IgD-negative memory B cell (primary cell): ENCODE data around the gene ZFP36L2. TPM values are rescaled to one million over a fixed set of nuclear protein-coding genes. Genes with fewer than 3 reads are reported as not detected.
A peak's percentile ranks its signal among the peaks of the same experiment; 100 is the strongest.
"Not testable (repeated sequence)": the region's sequence is repeated elsewhere in the genome, so short reads cannot be mapped to it uniquely, and the experiment has no call there.

Experiments used
- H3K27ac Mint-ChIP-seq, 3 donors: one replicate each; pipeline ENCODE4 v1.8.0; 2020 to 2022; ENCODE audit warnings: mild to moderate bottlenecking in 3 of 3, mixed read lengths in 3 of 3, moderate library complexity in 1 of 3
- H3K27me3 Mint-ChIP-seq: one replicate; pipeline ENCODE4 v1.8.0; 2021; ENCODE audit warnings: mixed read lengths
- H3K36me3 Mint-ChIP-seq: one replicate; pipeline ENCODE4 v1.8.0; 2020; ENCODE audit warnings: mild to moderate bottlenecking, mixed read lengths
- H3K4me1 Mint-ChIP-seq, 3 donors: one replicate each; pipeline ENCODE4 v1.8.0; 2020 to 2022; ENCODE audit warnings: mixed read lengths in 3 of 3, mild to moderate bottlenecking in 1 of 3
- H3K4me3 Mint-ChIP-seq, 4 donors: one replicate each; pipeline ENCODE4 v1.8.0; 2020 to 2022; ENCODE audit warnings: mild to moderate bottlenecking in 4 of 4, mixed read lengths in 4 of 4, moderate library complexity in 3 of 4
- H3K9me3 Mint-ChIP-seq, 3 donors: one replicate each; pipeline ENCODE4 v1.8.0; 2020 to 2021; ENCODE audit warnings: mixed read lengths in 3 of 3, mild to moderate bottlenecking in 1 of 3
- polyA plus RNA-seq: library from polyadenylated mRNA; unstranded; fragments of 300-500 nt; fragmentation: Illumina TruSeq; gene quantifications from one replicate; pipeline ENCODE4 v1.2.3, GENCODE V29; 2021

ZFP36L2 gene
- polyA plus RNA-seq, 1 donor from 2014 or later: 249 TPM

DNA sequence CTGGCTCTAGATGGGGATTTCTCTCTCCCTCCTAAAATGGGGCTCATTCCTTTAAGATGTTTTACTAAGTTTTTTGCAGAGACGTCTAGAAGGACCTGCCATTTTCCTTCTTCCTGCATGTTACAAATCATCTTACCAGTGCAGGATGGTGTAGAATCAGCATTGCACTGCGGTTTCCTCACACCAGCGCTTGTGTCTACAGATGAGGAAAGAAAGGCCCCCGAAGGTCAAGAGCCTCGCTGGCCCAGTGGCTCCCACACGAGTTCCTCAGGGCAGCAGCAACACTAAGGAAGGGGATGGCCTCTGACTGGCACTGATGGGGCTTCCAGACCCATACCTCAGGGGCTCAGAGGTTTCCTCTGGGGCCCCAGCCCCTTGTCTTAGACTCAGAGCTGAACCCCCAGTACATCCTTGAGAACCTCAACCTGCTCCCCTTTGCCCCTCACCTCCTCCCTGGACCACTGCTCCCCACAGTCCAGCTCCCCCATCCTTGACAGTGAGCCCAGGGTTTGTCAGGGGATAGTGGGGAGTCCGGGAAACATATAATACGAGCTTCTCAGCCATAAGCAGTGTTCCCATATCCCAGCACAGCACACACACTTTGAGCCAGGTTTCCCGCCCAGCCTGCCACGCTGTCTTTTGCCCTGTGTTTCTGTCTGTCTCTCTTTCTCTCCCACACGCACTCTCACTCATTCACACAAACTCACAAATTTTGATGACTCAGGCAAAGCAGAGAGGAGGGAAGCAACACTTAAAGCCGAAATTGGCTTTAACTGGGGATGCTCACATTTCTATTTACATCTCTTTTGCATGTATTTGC, 29.4 kb downstream of the ZFP36L2 start:
- Mint-ChIP-seq H3K9me3 (no peaks in the 10 kb centered on the region), H3K27ac (peak overlapping the region; percentile 9 to 80 (median 24)), H3K36me3 (peaks cover 2% of the 10 kb centered on the region), H3K27me3 (peaks cover 3% of the 10 kb centered on the region), H3K4me3 (peak overlapping the region; percentile 41 to 76 (median 54)), H3K4me1 (peaks cover 25 to 37% (median 31%) of the 10 kb centered on the region in 3 donors)

DNA sequence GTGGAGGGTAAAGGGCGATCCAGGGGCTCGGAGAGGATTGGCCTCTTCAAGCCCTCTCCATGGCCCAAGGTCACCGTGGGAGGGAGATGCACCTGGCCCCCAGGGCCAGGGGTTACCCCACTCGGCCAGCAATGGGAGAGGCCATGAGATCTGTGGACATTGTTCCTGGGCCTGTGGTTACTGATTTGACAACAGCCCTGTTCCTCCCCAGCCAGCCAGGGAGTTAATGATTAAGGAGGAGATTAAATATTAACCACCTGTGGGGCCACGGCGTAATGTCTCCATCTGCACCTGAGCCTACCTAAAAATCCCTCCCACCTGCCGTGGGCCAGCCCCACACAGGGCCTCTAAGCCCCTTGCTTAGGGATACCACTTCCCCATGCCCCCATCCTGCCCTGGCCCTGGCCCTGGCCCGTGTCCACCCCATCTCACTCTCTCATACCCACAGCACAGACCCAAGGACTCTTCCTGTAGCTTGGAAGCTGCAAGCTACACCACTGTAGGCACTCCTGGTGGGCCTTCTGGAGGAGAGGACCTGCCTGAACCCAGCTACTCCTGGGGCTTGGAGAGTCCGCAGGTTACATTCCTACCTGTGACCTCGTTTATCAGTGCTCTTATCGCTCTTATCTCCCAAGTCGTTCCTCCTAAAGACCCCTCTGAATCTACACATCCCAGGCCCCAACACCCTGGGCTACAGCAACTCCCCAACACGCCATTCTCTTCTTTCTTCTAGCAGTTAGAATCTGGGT, 32.1 kb downstream of the ZFP36L2 start:
- Mint-ChIP-seq H3K4me1 (peaks cover 27 to 42% (median 33%) of the 10 kb centered on the region in 3 donors), H3K4me3 (peak overlapping the region; percentile 44 to 90 (median 78)), H3K36me3 (peaks cover 2% of the 10 kb centered on the region), H3K9me3 (no peaks in the 10 kb centered on the region), H3K27me3 (peaks cover 3% of the 10 kb centered on the region), H3K27ac (peak overlapping the region; percentile 85 to 93 (median 89))

DNA sequence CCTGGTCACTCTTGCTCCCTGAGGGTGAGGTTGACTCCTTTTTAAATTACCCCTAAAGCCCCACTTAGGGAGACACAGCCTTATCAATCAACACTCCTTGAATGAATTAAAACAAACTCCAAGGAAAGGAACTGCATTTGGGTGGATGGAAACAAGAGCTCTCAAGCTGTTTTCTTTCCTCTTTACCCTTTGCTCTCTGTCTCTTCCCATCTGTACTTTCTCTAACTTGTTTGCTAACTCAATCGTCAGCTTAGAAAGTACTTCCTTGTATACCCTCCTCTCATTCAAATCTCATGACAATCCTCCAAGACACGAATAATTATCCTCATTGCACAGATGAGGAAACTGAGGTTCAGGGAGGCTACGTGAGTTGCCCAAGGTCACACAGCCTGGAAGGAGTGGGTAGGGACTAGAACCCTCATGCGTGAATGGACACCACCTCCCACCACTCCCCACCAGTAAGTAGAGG, 32.7 kb downstream of the ZFP36L2 start:
- peaks cover 27 to 42% (median 33%) of the 10 kb centered on the region in 3 donors for H3K4me1 Mint-ChIP-seq
- no peaks in the 10 kb centered on the region for H3K9me3 Mint-ChIP-seq
- peak overlapping the region; percentile 85 to 93 (median 89) for H3K27ac Mint-ChIP-seq
- peaks cover 3% of the 10 kb centered on the region for H3K27me3 Mint-ChIP-seq
- peaks cover 2% of the 10 kb centered on the region for H3K36me3 Mint-ChIP-seq
- peak overlapping the region in 2 of 4 donors; percentile 17 to 70 for H3K4me3 Mint-ChIP-seq

DNA sequence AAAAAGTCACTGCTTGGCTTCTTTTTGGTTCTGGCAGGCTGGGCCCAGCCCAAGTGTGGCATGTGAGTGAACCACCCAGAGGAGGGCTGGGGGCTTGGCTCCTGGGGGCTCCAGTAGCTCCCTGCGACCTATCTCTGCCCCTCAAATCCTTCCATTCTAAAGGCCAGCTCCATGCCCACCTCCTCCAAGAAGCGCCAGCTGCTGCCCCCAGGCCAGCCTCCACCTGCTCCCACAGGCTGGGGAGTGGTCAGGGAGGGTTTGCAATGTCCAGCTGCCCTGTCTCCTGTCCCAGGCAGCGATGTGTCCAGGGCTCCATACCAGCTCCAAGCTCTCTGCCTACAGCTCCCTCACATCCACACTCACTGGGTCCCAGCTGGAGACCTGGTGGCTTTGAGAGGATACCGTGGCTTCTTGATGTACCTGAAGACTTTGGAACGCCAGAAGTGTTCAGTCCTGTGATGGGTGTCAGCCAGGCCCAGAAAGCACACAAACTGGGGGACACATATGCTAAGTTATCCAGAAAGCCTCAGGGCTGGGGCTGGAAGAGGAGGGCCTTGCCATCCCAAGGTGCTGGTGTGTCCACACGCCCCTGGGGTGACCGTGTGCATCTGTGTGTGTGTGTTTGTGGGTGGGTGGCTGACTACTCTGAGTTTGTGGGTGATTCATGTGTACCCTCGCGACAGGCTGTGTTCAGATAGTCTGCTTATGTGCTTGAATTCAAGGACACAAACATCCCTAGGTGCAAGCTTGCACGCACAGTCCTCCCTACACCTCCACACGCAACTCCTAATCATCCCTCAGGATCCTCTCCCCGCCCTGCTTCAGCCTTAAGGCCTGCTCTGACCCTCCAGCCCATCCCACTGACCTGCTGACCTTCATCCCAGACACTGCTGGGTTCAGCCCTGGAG, 33.4 kb downstream of the ZFP36L2 start:
- peak overlapping the region in 1 of 4 donors; percentile 12 for H3K4me3 Mint-ChIP-seq
- peaks cover 3% of the 10 kb centered on the region for H3K27me3 Mint-ChIP-seq
- H3K36me3 Mint-ChIP-seq: peaks cover 2% of the 10 kb centered on the region
- peak overlapping the region; percentile 85 to 93 (median 89) for H3K27ac Mint-ChIP-seq
- no peaks in the 10 kb centered on the region for H3K9me3 Mint-ChIP-seq
- H3K4me1 Mint-ChIP-seq: peaks cover 27 to 42% (median 35%) of the 10 kb centered on the region in 3 donors

DNA sequence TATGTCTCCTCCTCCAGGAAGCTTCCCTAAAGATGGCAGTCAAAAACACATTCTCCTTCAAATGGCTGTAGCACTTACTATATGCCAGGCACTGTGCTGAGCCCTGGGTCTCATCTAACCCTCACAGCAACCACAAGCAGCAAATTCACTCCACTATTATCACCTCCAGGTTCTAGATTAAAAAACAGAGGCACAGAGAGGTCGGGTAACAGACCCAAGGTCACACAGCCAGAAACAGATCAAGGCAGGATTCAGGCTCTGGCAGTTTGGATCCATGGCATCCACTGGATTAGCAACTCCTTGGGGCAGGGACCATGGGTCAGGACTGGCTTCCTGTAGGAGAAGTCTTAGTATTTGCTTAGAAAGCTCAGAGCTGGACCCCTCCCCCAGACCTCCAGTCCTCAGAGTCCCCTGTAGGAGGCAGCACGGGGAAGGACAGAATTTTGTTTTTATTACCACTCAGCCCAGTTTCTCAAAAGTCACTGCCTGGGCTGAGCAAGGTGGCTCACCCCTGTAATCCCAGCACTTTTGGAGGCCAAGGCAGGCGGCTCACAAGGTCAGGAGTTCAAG, 34.4 kb downstream of the ZFP36L2 start:
- peaks cover 2% of the 10 kb centered on the region for H3K36me3 Mint-ChIP-seq
- H3K9me3 Mint-ChIP-seq: no peaks in the 10 kb centered on the region
- no peak overlapping the region for H3K4me3 Mint-ChIP-seq
- H3K27ac Mint-ChIP-seq: peak overlapping the region in 2 of 3 donors; percentile 58 to 86
- H3K4me1 Mint-ChIP-seq: peaks cover 23 to 37% (median 30%) of the 10 kb centered on the region in 3 donors
- peaks cover 3% of the 10 kb centered on the region for H3K27me3 Mint-ChIP-seq

DNA sequence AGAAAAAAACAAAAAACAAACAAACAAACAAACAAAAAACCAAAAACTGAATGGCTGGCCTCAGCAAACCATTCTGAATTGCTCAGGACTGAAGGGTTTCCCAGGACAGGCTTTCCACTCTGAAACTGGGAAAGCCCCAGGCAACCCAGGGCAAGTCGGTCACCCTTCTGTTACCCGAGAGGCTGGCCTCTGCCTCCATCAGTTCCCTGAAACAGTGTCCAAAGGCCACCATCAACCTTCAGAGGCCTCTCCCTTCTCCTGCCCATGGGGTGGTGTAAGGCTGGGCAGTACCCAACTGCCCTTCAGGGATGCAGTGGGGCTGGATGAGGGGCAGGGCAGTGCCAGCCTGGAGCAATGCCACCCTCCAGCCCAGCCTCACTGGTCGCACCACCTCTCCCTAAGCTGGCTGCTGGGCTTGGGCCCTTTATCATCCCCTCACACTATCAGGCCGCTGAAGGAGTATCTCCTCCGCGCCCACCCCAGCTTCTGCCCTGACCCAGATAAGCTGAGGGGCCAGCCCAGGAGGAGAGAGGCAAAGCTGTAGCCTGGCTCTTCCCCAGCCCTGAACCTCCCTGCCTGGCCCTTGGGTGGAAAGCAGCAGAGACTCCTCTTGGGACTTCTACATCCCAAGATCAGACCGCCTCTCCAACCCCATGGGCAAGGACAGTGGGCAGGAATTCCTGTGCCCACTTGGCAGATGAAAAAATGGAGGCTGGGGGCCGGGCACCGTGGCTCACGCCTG, 35.9 kb downstream of the ZFP36L2 start:
- no peak overlapping the region for H3K4me3 Mint-ChIP-seq
- no peaks in the 10 kb centered on the region for H3K9me3 Mint-ChIP-seq
- peaks cover 3% of the 10 kb centered on the region for H3K27me3 Mint-ChIP-seq
- H3K36me3 Mint-ChIP-seq: peaks cover 2% of the 10 kb centered on the region
- peak overlapping the region in 2 of 3 donors; percentile 16 to 31 for H3K27ac Mint-ChIP-seq
- H3K4me1 Mint-ChIP-seq: peaks cover 18 to 30% (median 25%) of the 10 kb centered on the region in 3 donors

DNA sequence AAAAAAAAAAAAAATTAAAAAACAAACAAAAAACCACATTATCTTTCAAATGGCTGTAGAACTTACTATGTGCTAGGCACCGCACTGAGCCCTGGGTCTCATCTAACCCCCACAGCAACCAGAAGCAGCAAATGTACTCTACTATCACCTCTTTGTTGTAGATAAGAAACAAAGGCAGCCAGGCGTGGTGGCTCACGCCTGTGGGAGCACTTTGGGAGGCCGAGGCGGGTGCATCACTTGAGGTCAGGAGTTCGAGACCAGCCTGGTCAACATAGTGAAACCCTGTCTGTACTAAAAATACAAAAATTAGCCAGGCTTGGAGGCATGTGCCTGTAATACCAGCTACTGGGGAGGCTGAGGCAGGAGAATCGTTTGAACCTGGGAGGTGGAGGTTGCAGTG, 36.5 kb downstream of the ZFP36L2 start:
- H3K9me3 Mint-ChIP-seq, H3K36me3 Mint-ChIP-seq, H3K4me3 Mint-ChIP-seq, H3K27me3 Mint-ChIP-seq: not testable (repeated sequence)
- Mint-ChIP-seq H3K27ac (peak overlapping the region in 1 of 3 donors; percentile 16), H3K4me1 (peaks cover 17 to 27% (median 22%) of the 10 kb centered on the region in 3 donors)

DNA sequence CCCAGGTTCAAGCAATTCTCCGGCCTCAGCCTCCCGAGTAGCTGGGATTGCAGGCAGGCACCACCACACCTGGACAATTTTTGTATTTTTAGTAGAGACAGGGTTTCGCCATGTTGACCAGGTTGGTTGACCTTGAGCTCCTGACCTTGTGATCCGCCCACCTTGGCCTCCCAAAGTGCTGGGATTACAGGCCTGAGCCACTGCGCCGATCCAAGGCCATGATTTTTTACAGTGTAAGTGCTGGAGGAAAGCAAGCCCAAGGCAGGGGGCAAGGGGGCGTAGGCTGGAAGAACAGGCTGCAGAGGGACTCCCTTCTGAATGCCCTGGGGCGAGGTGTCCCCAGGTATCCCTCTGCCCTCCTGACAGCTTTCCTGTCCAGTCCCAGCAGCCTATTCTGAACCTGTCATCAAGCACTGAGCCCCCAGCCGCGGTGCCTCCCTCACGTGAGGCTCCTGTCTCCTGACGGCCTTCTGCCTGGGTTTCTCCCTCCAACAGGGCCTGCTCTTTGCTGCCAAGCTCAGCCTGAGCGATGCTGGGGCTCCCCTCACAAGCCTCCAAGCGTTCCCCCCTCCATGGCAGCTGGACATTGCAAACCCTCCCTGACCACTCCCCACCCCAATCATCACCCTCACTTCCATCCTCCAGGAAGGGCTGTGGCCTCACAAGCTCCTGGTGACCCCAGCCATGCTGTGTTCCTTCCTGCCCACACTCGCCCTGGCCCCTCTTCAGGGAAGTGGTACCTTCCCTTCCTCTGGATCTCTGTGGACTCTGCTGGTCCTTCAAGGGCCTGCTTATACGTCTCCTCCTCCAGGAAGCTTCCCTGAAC, 37.6 kb downstream of the ZFP36L2 start:
- H3K9me3 Mint-ChIP-seq: no peaks in the 10 kb centered on the region
- peak overlapping the region in 2 of 3 donors; percentile 12 to 40 for H3K27ac Mint-ChIP-seq
- H3K27me3 Mint-ChIP-seq: no peaks in the 10 kb centered on the region
- peaks cover 6 to 20% (median 13%) of the 10 kb centered on the region in 3 donors for H3K4me1 Mint-ChIP-seq
- no peak overlapping the region for H3K4me3 Mint-ChIP-seq
- no peaks in the 10 kb centered on the region for H3K36me3 Mint-ChIP-seq

DNA sequence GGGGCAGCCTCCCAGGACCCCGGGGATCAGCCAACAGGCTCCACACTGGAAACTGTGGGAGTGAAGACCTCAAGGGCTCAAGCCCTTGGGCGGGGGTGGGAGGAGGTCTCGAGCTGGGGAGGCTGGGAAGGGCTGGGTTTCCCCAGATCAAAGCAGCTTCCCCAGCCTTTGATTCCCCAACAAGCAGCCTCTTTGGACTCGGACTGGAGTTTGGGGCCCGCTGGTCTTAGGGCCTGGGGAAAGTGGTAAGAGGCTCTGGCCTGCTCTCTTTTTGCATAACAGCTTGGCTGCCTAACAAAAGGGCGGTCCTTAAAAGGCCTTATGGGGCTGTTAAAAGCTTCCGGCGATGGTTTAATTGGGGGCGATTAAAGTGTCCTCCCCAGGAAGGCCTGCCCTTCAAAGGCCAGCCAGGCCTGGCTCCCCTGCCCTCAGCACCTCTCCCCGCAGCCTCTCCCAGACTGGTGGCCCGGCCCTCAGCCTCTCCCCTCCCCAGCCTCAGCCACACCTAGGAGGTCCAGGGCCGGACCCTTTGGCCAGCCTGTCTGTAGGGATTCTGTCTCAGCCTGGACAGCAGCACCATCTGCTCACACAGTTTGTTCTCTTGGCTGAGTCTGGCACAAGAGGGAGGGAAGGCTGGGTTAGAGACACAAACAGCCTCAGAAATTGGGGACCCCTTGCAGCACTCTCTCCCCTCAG, 39.6 kb downstream of the ZFP36L2 start:
- Mint-ChIP-seq H3K36me3 (no peaks in the 10 kb centered on the region), H3K4me1 (peaks cover 1 to 8% (median 5%) of the 10 kb centered on the region in 3 donors), H3K27me3 (no peaks in the 10 kb centered on the region), H3K4me3 (no peak overlapping the region), H3K9me3 (no peaks in the 10 kb centered on the region), H3K27ac (peak overlapping the region in 1 of 3 donors; percentile 40)

DNA sequence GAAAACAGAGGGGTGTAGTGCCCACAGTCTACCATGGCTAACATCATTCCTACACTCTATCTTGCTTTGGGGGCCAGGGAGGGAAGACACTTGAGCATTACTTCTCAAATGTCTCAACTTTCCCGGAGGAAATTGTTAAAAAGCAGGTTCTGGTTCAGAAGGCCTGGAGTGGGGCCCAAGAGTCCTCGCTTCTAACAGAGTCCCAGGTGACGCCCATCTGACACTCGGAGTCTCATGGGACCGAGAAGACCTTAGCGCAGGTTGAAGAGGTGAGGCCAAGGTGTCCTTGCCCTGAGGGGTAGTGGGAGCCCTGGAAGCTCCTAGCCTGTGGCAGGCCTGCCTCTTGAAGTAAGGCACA, 40.1 kb downstream of the ZFP36L2 start:
- Mint-ChIP-seq H3K9me3 (no peaks in the 10 kb centered on the region), H3K36me3 (peaks cover 2% of the 10 kb centered on the region), H3K4me3 (no peak overlapping the region), H3K27me3 (no peaks in the 10 kb centered on the region), H3K4me1 (peaks cover 0 to 10% (median 7%) of the 10 kb centered on the region in 3 donors), H3K27ac (no peak overlapping the region)

DNA sequence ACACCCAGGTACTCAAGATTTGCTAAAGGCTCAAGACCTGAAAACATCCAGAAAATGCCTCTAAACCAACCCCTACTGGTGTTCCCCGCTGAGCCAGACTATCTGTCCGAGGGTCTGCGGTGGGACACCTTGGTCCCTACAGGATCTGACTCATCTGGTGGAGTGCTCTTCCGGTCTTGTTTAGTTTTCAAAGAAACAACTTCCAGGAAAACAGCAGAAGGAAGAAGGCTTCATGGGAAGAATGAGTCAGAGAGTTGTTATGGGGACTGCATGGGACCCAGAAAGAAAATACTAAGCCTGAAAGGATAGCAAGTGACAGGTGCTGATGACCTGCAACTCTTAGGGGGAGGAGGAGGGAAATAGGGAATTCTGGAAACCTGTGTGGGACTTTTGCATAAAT, 41.3 kb downstream of the ZFP36L2 start:
- no peak overlapping the region for H3K4me3 Mint-ChIP-seq
- peaks cover 5% of the 10 kb centered on the region for H3K36me3 Mint-ChIP-seq

DNA sequence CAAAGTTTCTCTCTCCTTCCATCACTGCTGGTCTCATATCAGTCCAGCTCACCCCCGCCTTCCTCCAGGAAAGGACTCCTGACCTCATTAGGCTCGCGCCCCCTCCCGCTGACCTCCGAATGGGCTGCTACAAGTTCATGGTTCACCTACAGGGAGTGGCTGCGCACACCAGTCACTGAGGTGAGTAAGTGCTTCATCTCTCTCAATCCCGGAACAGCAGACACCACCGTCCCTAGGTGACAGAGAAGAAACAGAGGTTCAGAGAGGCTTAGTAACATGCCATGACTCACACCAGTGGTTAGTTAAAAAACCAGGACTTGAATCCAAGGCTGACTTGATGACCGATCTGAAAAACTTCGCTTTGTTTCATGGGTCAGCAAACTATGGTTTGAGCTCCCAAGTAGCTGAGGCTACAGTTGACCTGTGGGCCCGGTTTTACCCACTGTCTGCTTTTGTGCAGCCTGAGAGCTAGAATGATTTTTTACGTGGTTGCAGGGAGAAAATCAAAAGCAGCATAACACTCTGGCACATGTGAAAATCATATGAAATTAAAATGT, 42.0 kb downstream of the ZFP36L2 start:
- peaks cover 1% of the 10 kb centered on the region for H3K27me3 Mint-ChIP-seq
- H3K4me3 Mint-ChIP-seq: no peak overlapping the region

More for the DNA sequence above, 41.3 kb downstream of the ZFP36L2 start:
- Mint-ChIP-seq H3K4me1 (peaks cover 0 to 14% (median 8%) of the 10 kb centered on the region in 3 donors), H3K27me3 (peaks cover 1% of the 10 kb centered on the region), H3K27ac (peak overlapping the region in 1 of 3 donors; percentile 26), H3K9me3 (no peaks in the 10 kb centered on the region)

More for the DNA sequence above, 42.0 kb downstream of the ZFP36L2 start:
- H3K27ac Mint-ChIP-seq: peak overlapping the region in 1 of 3 donors; percentile 63
- H3K4me1 Mint-ChIP-seq: peaks cover 0 to 11% (median 8%) of the 10 kb centered on the region in 3 donors
- no peaks in the 10 kb centered on the region for H3K9me3 Mint-ChIP-seq
- peaks cover 5% of the 10 kb centered on the region for H3K36me3 Mint-ChIP-seq
